ENCODE results near the gene STX8. TPM values are rescaled to one million over a fixed set of nuclear protein-coding genes. Genes with fewer than 3 reads are reported as not detected.

STX8 gene
- total RNA-seq, 1 experiment from 2014 or later: 38.8 TPM

- POLR2A ChIA-PET: no interaction called here
- H2AFZ ChIP-seq (ENCODE audit: low read depth, low read length, poor library complexity, severe bottlenecking): no peak overlapping the region
Measured at GRCh38 chr17:9421525-9421924, 154.1 kb downstream of the STX8 start.

More at GRCh38 chr17:9421525-9421924, 154.1 kb downstream of the STX8 start:
- DNase-seq (ENCODE audit: low read depth, low spot score) (no peak), ATAC-seq (no peak)
- H3K9ac ChIP-seq (ENCODE audit: low read length): no peak overlapping the region
- no peaks in the 10 kb centered on the region for H4K20me1 ChIP-seq (ENCODE audit: insufficient read depth)
- no TSS peak for BruUV-seq (replicated peaks)
- H3K27ac ChIP-seq (ENCODE audit: low read depth, low read length): no peak overlapping the region
- CTCF ChIA-PET: no interaction called here
- RAD21 ChIA-PET (ENCODE audit: low non-redundant PET in 1 of 2, low total read pairs in 2 of 2, uncharacterized antibody in 2 of 2, unreplicated experiment in 2 of 2): no interaction called here
- H3K4me3 ChIP-seq (replicated peaks in 1 of 2; ENCODE audit: low read depth in 1 of 2, low read length in 2 of 2): no peak overlapping the region
- peaks cover 0 to 5% of the 10 kb centered on the region in 2 experiments; a peak in 1 of 4 replicates for H3K9me3 ChIP-seq (ENCODE audit: control insufficient read depth in 1 of 2, insufficient read depth in 1 of 2, low read depth in 1 of 2, low read length in 2 of 2)
- no peak overlapping the region for H3K4me2 ChIP-seq (ENCODE audit: low read length)
- H3K9me2 ChIP-seq (ENCODE audit: insufficient read depth): no peaks in the 10 kb centered on the region
- H3K27me3 ChIP-seq (ENCODE audit: insufficient read depth, low read length): no peaks in the 10 kb centered on the region
- no peaks in the 10 kb centered on the region for H3K4me1 ChIP-seq (ENCODE audit: control insufficient read depth in 1 of 2, insufficient read depth in 2 of 2, low read length in 2 of 2)
- TF ChIP-seq CBX3 (IDR thresholded peaks at IDR 0.05; ENCODE audit: low read depth): no peak
- TF ChIP-seq JUND (IDR thresholded peaks at IDR 0.05): no peak
- no peak for TF ChIP-seq EZH2 (IDR thresholded peaks at IDR 0.05)
- no peak for TF ChIP-seq ATF3 (IDR thresholded peaks at IDR 0.05)
- no peak for TF ChIP-seq POLR2A (IDR thresholded peaks at IDR 0.05; ENCODE audit: borderline replicate concordance, extremely low read depth, insufficient read depth, insufficient read length)
- no peak for TF ChIP-seq TCF7L2 (IDR thresholded peaks at IDR 0.05; ENCODE audit: borderline replicate concordance, extremely low read depth, insufficient read depth, insufficient read length)
- no peak for TF ChIP-seq CEBPB (IDR thresholded peaks at IDR 0.05; ENCODE audit: low read depth)
- no peak for TF ChIP-seq CTCF (IDR thresholded peaks at IDR 0.05 in 2 of 3, conservative IDR thresholded peaks at IDR 0.05 in 1 of 3; ENCODE audit: borderline replicate concordance in 1 of 3, insufficient read depth in 1 of 3, low read depth in 2 of 3, low read length in 2 of 3)
- TF ChIP-seq ZNF274 (IDR thresholded peaks at IDR 0.05; ENCODE audit: low read depth, low read length): no peak
- TF ChIP-seq ZBTB33 (IDR thresholded peaks at IDR 0.05; ENCODE audit: extremely low read depth, insufficient replicate concordance, low read length): no peak
- intact Hi-C loops (cut with micrococcal nuclease): no loop called here
- H3K79me2 ChIP-seq (ENCODE audit: insufficient read depth, low read length): no peaks in the 10 kb centered on the region
- H3K36me3 ChIP-seq (ENCODE audit: control insufficient read depth in 1 of 2, insufficient read depth in 2 of 2, low read length in 2 of 2): no peaks in the 10 kb centered on the region
